CD4-positive, alpha-beta T cell (primary cell): ENCODE results near the gene FAM83F. TPM values are rescaled to one million over a fixed set of nuclear protein-coding genes. Genes with fewer than 3 reads are reported as not detected.

ENCODE experiments used
- ATAC-seq: fragments of 200-7000 bp; cut with Tn5 transposase; one replicate; pipeline ENCODE4 v1.10.0; 2022; ENCODE audit warnings: mild to moderate bottlenecking; ENCODE audit not compliant: poor library complexity
- CTCF ChIA-PET: fragments of 350-600 bp; sonication (Branson Sonifier 250); formaldehyde crosslinking; loops from one replicate; lab custom pipeline; 2021; ENCODE audit warnings: antibody characterized with exemption, inconsistent platforms; lab: Charles Lee
- POLR2A ChIA-PET: fragments of 350-600 bp; sonication (Branson Sonifier 250); formaldehyde crosslinking; loops from one replicate; lab custom pipeline; 2021; ENCODE audit warnings: antibody characterized with exemption, inconsistent platforms; lab: Charles Lee
- DNase-seq, 14 experiments: peaks; one replicate each; pipeline ENCODE4 v3.0.0-alpha.2; 2013 to 2020; ENCODE audit warnings: mixed read lengths in 2 of 14
- H3K27ac ChIP-seq, 2 donors: one replicate each; pipeline versions ENCODE4 v1.5.1 to v1.7.0; 2013; ENCODE audit warnings: low read length in 2 of 2, low read depth in 1 of 2, mild to moderate bottlenecking in 1 of 2
- H3K27me3 ChIP-seq, 2 experiments: 1 replicate in 1 of 2; 2 replicates in 1 of 2; pipeline versions ENCODE4 v1.6.1 to v1.7.0; 2013; ENCODE audit warnings: low read length in 2 of 2, control low read depth in 1 of 2, mild to moderate bottlenecking in 1 of 2, moderate library complexity in 1 of 2; ENCODE audit not compliant: insufficient read depth in 2 of 2, control insufficient read depth in 1 of 2
- H3K36me3 ChIP-seq: one replicate; pipeline ENCODE4 v1.6.1; 2013; ENCODE audit warnings: low read length, control low read depth; ENCODE audit not compliant: insufficient read depth
- H3K4me1 ChIP-seq: one replicate; pipeline ENCODE4 v1.6.1; 2013; ENCODE audit warnings: low read length, control low read depth; ENCODE audit not compliant: insufficient read depth
- H3K4me3 ChIP-seq: one replicate; pipeline ENCODE4 v1.5.1; 2013; ENCODE audit warnings: mild to moderate bottlenecking, low read length, moderate library complexity
- H3K9me3 ChIP-seq, 2 experiments: 1 replicate in 1 of 2; 2 replicates in 1 of 2; pipeline versions ENCODE4 v1.6.1 to v1.7.0; 2013; ENCODE audit warnings: low read length in 2 of 2, mild to moderate bottlenecking in 2 of 2, control low read depth in 1 of 2, moderate library complexity in 1 of 2; ENCODE audit not compliant: control insufficient read depth in 1 of 2, insufficient read depth in 1 of 2
- H3K27ac Mint-ChIP-seq: one replicate; pipeline ENCODE4 v1.8.0; 2020; ENCODE audit warnings: mixed read lengths
- H3K27me3 Mint-ChIP-seq: one replicate; pipeline ENCODE4 v1.8.0; 2021; ENCODE audit warnings: mixed read lengths
- H3K36me3 Mint-ChIP-seq: one replicate; pipeline ENCODE4 v1.8.0; 2021; ENCODE audit warnings: low read depth, mixed read lengths
- H3K4me1 Mint-ChIP-seq: one replicate; pipeline ENCODE4 v1.8.0; 2021; ENCODE audit warnings: low read depth, mixed read lengths
- H3K4me3 Mint-ChIP-seq: one replicate; pipeline ENCODE4 v1.8.0; 2020; ENCODE audit warnings: mild to moderate bottlenecking, mixed read lengths
- H3K9me3 Mint-ChIP-seq: one replicate; pipeline ENCODE4 v1.8.0; 2020; ENCODE audit warnings: mixed read lengths
- CTCF ChIP-seq: fragments of 200-600 bp; IDR thresholded peaks from one replicate; pipeline ENCODE4 v1.8.0; 2022; ENCODE audit warnings: antibody characterized with exemption, mild to moderate bottlenecking
- intact Hi-C, 2 experiments: fragments of 100-400 bp; cut with DNase I in 1 of 2; cut with micrococcal nuclease in 1 of 2; formaldehyde crosslinking; loops; one replicate each; pipeline versions ENCODE4 v1.15.1 to v1.9.0; 2023 to 2025; cut with DNase I, micrococcal nuclease
- total RNA-seq, 174 experiments: library from RNA in 2 of 174; stranded (reverse) in 2 of 174; gene quantifications; one replicate each; pipeline ENCODE4 v1.2.3 and lab custom pipeline; 2021 to 2026

FAM83F gene
- total RNA-seq, 2 experiments from 2014 or later: 5.2 to 6.8 TPM

- intact Hi-C loops: no loop called here
- ChIA-PET POLR2A (interaction anchor here (0.7 kb wide), 1 partner anchor 64 kb away, joined by 3 read pairs; no protein-coding TSS in a partner anchor), CTCF (no interaction called here)
- peaks cover 12% of the 10 kb centered on the region for H3K4me1 ChIP-seq
- Mint-ChIP-seq H3K4me3 (no peak overlapping the region), H3K27ac (peak overlapping the region; percentile 57), H3K27me3 (no peaks in the 10 kb centered on the region), H3K9me3 (no peaks in the 10 kb centered on the region), H3K36me3 (peaks cover 12% of the 10 kb centered on the region), H3K4me1 (peaks cover 44% of the 10 kb centered on the region)
- DNase-seq (no peak), ATAC-seq (no peak)
- no peaks in the 10 kb centered on the region for H3K9me3 ChIP-seq
- H3K27me3 ChIP-seq: no peaks in the 10 kb centered on the region
- TF ChIP-seq CTCF: no peak
- H3K36me3 ChIP-seq: no peaks in the 10 kb centered on the region
- peak overlapping the region in 1 of 2 donors; percentile 23 for H3K27ac ChIP-seq
- H3K4me3 ChIP-seq: no peak overlapping the region
These were observed 14.2 kb upstream of the FAM83F start for GRCh38 chr22:39980596-39980995.

DNA sequence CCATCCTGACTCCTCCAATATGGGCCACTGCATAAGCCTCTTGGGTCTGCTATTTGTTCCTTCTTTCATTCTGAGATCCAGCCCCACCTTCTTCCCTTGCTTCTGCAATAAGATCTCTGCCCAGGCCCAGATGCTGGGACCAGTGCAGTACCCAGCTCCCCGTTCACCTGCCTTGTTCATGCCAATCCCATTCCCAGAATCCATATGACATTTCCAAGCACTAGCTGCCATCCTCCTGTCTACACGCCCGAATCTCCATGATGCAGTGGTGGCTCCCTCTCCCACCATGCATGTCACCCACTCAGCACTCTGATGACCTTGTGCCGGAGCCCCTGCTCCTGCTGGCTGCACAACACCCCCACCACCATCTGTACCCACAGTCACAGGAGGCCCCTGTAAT lies 11.4 kb upstream of the FAM83F start:
- Histone ChIP-seq H3K9me3 (no peaks in the 10 kb centered on the region), H3K27ac (no peak overlapping the region), H3K4me3 (no peak overlapping the region), H3K36me3 (no peaks in the 10 kb centered on the region), H3K4me1 (peaks cover 12% of the 10 kb centered on the region), H3K27me3 (no peaks in the 10 kb centered on the region)
- no peak overlapping the region for H3K27ac Mint-ChIP-seq
- intact Hi-C loops: no loop called here
- H3K27me3 Mint-ChIP-seq: no peaks in the 10 kb centered on the region
- H3K9me3 Mint-ChIP-seq: no peaks in the 10 kb centered on the region
- DNase-seq: no peak
- H3K36me3 Mint-ChIP-seq: no peaks in the 10 kb centered on the region
- no peak for ATAC-seq
- CTCF ChIA-PET: no interaction called here
- peaks cover 44% of the 10 kb centered on the region for H3K4me1 Mint-ChIP-seq
- no peak for TF ChIP-seq CTCF
- no peak overlapping the region for H3K4me3 Mint-ChIP-seq
- POLR2A ChIA-PET: interaction anchor here (0.7 kb wide), 1 partner anchor 11 kb away, joined by 5 read pairs; no protein-coding TSS in a partner anchor

GRCh38 chr22:39984006-39984405 lies 10.7 kb upstream of the FAM83F start:
- Mint-ChIP-seq H3K36me3 (no peaks in the 10 kb centered on the region), H3K9me3 (no peaks in the 10 kb centered on the region), H3K4me1 (peaks cover 41% of the 10 kb centered on the region), H3K27ac (no peak overlapping the region), H3K27me3 (no peaks in the 10 kb centered on the region), H3K4me3 (no peak overlapping the region)
- Histone ChIP-seq H3K9me3 (no peaks in the 10 kb centered on the region), H3K27me3 (no peaks in the 10 kb centered on the region), H3K4me1 (peaks cover 12% of the 10 kb centered on the region), H3K4me3 (no peak overlapping the region), H3K36me3 (no peaks in the 10 kb centered on the region), H3K27ac (no peak overlapping the region)
- DNase-seq (no peak), ATAC-seq (no peak)
- intact Hi-C loops: no loop called here
- CTCF ChIA-PET: no interaction called here
- TF ChIP-seq CTCF: no peak
- POLR2A ChIA-PET: interaction anchor here (0.8 to 1.1 kb wide), 2 partner anchors 11 to 32 kb away, joined by 3 read pairs; no protein-coding TSS in a partner anchor
